AG04449 (cell line): ENCODE data around the gene MAT2A.
"Not testable (repeated sequence)": the region's sequence is repeated elsewhere in the genome, so short reads cannot be mapped to it uniquely, and the experiment has no call there.

Source experiments
- CTCF ChIA-PET: fragments of 350-600 bp; formaldehyde crosslinking; extraction: SDS; loops from one replicate; lab custom pipeline; 2021; ENCODE audit warnings: antibody characterized with exemption; lab: Yijun Ruan, JAX
- POLR2A ChIA-PET: fragments of 400-600, 350-600 bp; formaldehyde crosslinking; extraction: SDS; loops from one replicate; lab custom pipeline; 2020; ENCODE audit warnings: antibody characterized with exemption, inconsistent platforms; lab: Yijun Ruan, JAX
- DNase-seq: peaks from one replicate; pipeline ENCODE4 v3.0.0-alpha.2; 2010; ENCODE audit warnings: low read depth, low spot score
- H3K4me3 ChIP-seq: 2 replicates; pipeline ENCODE4 v1.5.1; 2011; ENCODE audit warnings: low read depth, mild to moderate bottlenecking, control low read depth, low read length
- CTCF ChIP-seq: IDR thresholded peaks from one replicate; pipeline ENCODE4 v1.5.1; 2011; ENCODE audit warnings: mild to moderate bottlenecking, moderate library complexity, low read length, control low read depth, inconsistent platforms; ENCODE audit not compliant: insufficient read depth; ENCODE audit errors: missing control alignments

Gene MAT2A

DNA sequence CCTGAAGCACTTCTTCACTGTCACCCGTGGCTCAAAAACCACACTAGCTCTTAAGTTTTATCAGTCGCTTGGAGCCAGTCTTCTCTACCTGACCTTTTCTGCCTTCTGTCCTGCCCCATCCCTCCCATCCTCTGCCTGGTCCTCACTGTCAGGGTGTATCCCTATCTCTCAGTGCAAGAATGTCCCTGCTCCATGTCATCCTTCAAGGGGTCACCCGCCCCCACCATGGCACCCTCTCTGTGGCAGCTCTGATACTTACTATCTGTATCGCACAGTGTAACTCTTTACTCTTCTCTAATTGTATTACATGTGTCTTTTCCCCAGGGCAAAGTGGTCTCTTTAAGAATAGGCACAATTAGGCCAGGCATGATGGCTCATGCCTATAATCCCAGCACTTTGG lies 49.7 kb downstream of the MAT2A start:
- DNase-seq = no peak
- no peak for TF ChIP-seq CTCF
- ChIA-PET POLR2A (interaction anchor here (1.1 to 3.2 kb wide), 2 partner anchors 13 to 27 kb away, joined by 3 to 15 read pairs; partner anchors contain the start of genes GGCX and TMEM150A), CTCF (interaction anchor here (1.4 to 1.6 kb wide), 2 partner anchors 36 to 38 kb away, joined by 3 to 4 read pairs; no protein-coding TSS in a partner anchor)
- H3K4me3 ChIP-seq = no peak overlapping the region

DNA sequence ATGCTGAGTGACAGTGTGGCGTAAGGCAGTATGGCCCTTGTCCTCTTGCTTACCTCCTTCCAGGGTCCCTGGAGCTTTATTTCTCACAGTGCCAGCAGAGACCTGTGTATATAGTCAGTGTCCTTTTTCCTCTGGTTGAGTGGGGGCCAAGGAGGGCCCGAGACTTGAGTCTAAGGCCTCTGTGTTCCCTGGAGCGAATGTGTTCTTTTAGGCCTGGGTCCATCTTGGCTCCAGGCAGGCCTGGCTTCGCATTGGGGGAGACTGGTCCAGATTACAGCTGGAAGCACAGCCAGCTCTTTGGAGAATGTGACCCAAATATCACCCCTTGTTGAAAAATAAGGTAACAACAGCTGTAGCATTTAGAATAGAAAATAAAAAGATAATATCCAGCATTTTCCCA lies 50.2 kb downstream of the MAT2A start:
- CTCF ChIA-PET = interaction anchor here (1.4 kb wide), 1 partner anchor 38 kb away, joined by 3 read pairs; no protein-coding TSS in a partner anchor
- DNase-seq = no peak
- no peak for TF ChIP-seq CTCF
- H3K4me3 ChIP-seq = no peak overlapping the region
- POLR2A ChIA-PET = interaction anchor here (1.1 to 3.2 kb wide), 2 partner anchors 12 to 28 kb away, joined by 3 to 15 read pairs; partner anchors contain the start of genes GGCX and TMEM150A

- CTCF ChIA-PET = interaction anchor here (0.9 to 1.9 kb wide), 4 partner anchors 13 to 170 kb away, joined by 3 to 8 read pairs (median 4); partner anchors contain the start of gene VAMP8
- TF ChIP-seq CTCF = no peak
- POLR2A ChIA-PET = interaction anchor here (0.5 to 3.2 kb wide), 6 partner anchors 11 to 262 kb away, joined by 3 to 15 read pairs (median 6); partner anchors contain the start of genes GGCX, MAT2A, TGOLN2 and TMEM150A
- no peak overlapping the region for H3K4me3 ChIP-seq
- peak; percentile 79 for DNase-seq
These were observed 51.2 kb downstream of the MAT2A start for GRCh38 chr2:85589982-85590791.

- CTCF ChIA-PET = interaction anchor here (0.9 to 1.9 kb wide), 4 partner anchors 14 to 170 kb away, joined by 3 to 8 read pairs (median 4); partner anchors contain the start of gene VAMP8
- no peak overlapping the region for H3K4me3 ChIP-seq
- DNase-seq = no peak
- TF ChIP-seq CTCF = no peak
- POLR2A ChIA-PET = interaction anchor here (0.5 to 3.2 kb wide), 7 partner anchors 10 to 263 kb away, joined by 3 to 15 read pairs (median 6); partner anchors contain the start of genes C2orf68, GGCX, MAT2A and TGOLN2
These were observed 52.0 kb downstream of the MAT2A start for GRCh38 chr2:85590950-85591349.

- no peak for TF ChIP-seq CTCF
- no peak overlapping the region for H3K4me3 ChIP-seq
- ChIA-PET CTCF (interaction anchor here (1.2 to 1.9 kb wide), 3 partner anchors 33 to 171 kb away, joined by 3 to 8 read pairs (median 5); no protein-coding TSS in a partner anchor), POLR2A (interaction anchor here (0.8 to 3.2 kb wide), 3 partner anchors 10 to 20 kb away, joined by 3 to 15 read pairs (median 7); partner anchors contain the start of genes C2orf68 and TMEM150A)
- DNase-seq = no peak
These were observed 52.6 kb downstream of the MAT2A start for GRCh38 chr2:85591563-85591962.

GRCh38 chr2:85592299-85592698 lies 53.3 kb downstream of the MAT2A start:
- H3K4me3 ChIP-seq, DNase-seq, POLR2A ChIA-PET: not testable (repeated sequence)
- CTCF ChIA-PET = interaction anchor here (1.9 kb wide), 1 partner anchor 40 kb away, joined by 8 read pairs; no protein-coding TSS in a partner anchor
